ENCODE data around the gene ZNF579. TPM values are rescaled to one million over a fixed set of nuclear protein-coding genes. Genes with fewer than 3 reads are reported as not detected.
A peak's percentile ranks its signal among the peaks of the same experiment; 100 is the strongest.

ZNF579 gene
- polyA plus RNA-seq, 2 of the 4 experiments (the other 2 are of a cell fraction): 6.5 to 16.2 TPM

GRCh38 chr19:55554302-55554701 is 26.3 kb downstream of the ZNF579 start:
- H3K4me1 ChIP-seq: peaks cover 31% of the 10 kb centered on the region
- ATAC-seq: no peak
- no peak for FAIRE-seq
- TF ChIP-seq ZFP36 (IDR thresholded peaks at IDR 0.05; ENCODE audit: borderline replicate concordance, partially characterized antibody): peak; percentile 54
- TF ChIP-seq FOSL2 (IDR thresholded peaks at IDR 0.05): no peak
- no peak for TF ChIP-seq FOSL2 (CRISPR knock-in tag; IDR thresholded peaks at IDR 0.05)
- H3K9me3 ChIP-seq: no peaks in the 10 kb centered on the region
- POLR2A ChIA-PET: no interaction called here
- DNase-seq (ENCODE audit: low read depth in 1 of 2, low spot score in 1 of 2): no peak
- H3K4me2 ChIP-seq: no peak overlapping the region
- no peak overlapping the region for H3K27ac ChIP-seq
- WGBS (ENCODE audit: missing lambda C conversion rate): 95% methylated on average over 9 of the region's 9 CpGs
- no peak overlapping the region for H3K4me3 ChIP-seq
- CTCF ChIA-PET: interaction anchor here (1.2 to 2.7 kb wide), 5 partner anchors 11 to 52 kb away, joined by 3 to 10 read pairs (median 5); partner anchors contain the start of gene ZNF865

DNA sequence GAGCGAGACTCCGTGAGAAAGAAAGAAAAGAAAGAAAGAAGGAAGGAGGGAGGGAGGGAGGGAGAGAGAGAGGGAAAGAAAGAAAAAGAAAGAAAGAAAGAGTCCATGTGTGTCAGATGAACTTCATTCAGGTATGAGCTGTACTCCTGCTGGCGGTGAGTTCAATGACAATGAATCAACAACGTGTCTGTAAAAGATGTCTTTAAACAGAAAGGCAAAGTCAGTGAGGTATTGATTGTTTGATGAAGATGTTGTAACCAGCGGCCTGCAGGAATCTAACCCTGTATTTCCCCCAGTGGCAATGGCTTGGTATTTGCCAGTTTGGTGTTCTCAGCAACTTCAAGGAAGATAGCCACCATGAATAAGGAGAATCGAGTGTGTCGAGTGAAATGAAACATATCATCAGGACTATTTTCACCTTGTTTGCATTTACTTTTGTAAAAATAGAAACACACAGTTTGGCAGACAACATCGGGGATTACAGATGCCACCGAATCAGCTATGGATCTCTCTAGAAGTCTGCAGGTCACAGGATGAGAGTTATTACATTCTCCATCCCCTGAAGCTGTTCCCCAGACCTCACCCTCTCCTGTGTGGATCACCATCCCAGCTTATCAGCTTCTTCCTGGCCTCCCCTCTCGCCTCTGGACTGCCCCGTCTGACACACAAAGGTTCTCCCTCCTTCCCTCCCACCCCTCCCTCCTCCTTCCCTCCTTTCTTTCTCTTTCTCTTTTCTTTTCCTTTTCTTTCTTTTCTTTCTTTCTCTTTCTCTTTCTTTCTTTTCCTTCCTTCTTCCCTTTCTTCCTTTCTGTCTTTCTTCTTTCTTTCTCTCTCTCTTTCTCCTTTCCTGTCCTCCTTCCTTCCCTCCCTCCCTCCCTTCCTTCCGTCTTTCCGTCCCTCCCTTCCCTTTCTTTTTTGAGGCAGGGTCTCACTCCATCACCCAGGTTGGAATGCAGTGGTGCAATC is 27.1 kb downstream of the ZNF579 start:
- TF ChIP-seq, protein P1, sequence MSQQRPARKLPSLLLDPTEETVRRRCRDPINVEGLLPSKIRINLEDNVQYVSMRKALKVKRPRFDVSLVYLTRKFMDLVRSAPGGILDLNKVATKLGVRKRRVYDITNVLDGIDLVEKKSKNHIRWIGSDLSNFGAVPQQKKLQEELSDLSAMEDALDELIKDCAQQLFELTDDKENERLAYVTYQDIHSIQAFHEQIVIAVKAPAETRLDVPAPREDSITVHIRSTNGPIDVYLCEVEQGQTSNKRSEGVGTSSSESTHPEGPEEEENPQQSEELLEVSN (IDR thresholded peaks at IDR 0.05; ENCODE audit: borderline replicate concordance, low read depth): no peak
- TF ChIP-seq RCOR1 (IDR thresholded peaks at IDR 0.05; ENCODE audit: low read depth, low read length) (no peak), CHD4 (IDR thresholded peaks at IDR 0.05; ENCODE audit: borderline replicate concordance) (no peak), FOXS1 (CRISPR knock-in tag; IDR thresholded peaks at IDR 0.05) (no peak), JUNB (IDR thresholded peaks at IDR 0.05) (no peak), KDM5A (IDR thresholded peaks at IDR 0.05) (no peak), HOXA7 (CRISPR knock-in tag; IDR thresholded peaks at IDR 0.05) (no peak), TP53 (CRISPR knock-in tag; IDR thresholded peaks at IDR 0.05) (no peak), SREBF2 (IDR thresholded peaks at IDR 0.05) (no peak), ZNF302 (CRISPR knock-in tag; IDR thresholded peaks at IDR 0.05) (no peak), KDM1A (IDR thresholded peaks at IDR 0.05; ENCODE audit: low read depth) (no peak), NPAS2 (CRISPR knock-in tag; IDR thresholded peaks at IDR 0.05; ENCODE audit: borderline replicate concordance) (no peak), HOXB13 (CRISPR knock-in tag; IDR thresholded peaks at IDR 0.05; ENCODE audit: low read depth) (no peak), CEBPB (IDR thresholded peaks at IDR 0.05) (no peak), ESRRA (IDR thresholded peaks at IDR 0.05; ENCODE audit: borderline replicate concordance, low read length) (no peak)
- POLR2A ChIA-PET: no interaction called here
- Histone ChIP-seq H3K9me3 (no peaks in the 10 kb centered on the region), H3K4me2 (peak overlapping the region; percentile 43), H3K4me1 (peaks cover 38% of the 10 kb centered on the region), H3K27ac (peak overlapping the region; percentile 17 to 65; a peak in 4 of 6 replicates), H3K4me3 (no peak overlapping the region)
- no peak for ATAC-seq
- WGBS (ENCODE audit: missing lambda C conversion rate): 59% methylated on average over 13 of the region's 13 CpGs
- CTCF ChIA-PET: interaction anchor here (0.6 to 4.4 kb wide), 10 partner anchors 12 to 75 kb away, joined by 3 to 24 read pairs (median 4); partner anchors contain the start of genes ZNF579 and ZNF865
- no peak for DNase-seq (ENCODE audit: low read depth in 1 of 2, low spot score in 1 of 2)
- FAIRE-seq: no peak

DNA sequence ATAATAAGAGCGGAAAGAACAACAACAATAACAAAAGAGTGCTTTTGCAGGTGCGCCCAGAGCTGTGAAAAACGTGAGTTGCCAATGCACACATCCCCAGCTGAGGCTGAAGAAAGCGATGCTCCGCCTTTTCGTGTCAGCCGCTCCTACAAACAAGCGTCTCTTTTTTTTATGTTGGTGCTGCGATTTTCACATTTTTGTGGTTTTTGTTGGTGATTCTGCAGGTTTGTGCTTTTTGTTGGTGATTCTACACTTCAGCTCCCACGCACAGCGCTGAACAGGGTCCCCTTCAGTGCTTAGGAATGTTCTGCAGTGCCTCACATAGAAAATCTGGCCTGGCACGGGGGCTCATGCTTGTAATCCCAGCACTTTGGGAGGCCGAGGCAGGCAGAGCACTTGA is 28.0 kb downstream of the ZNF579 start:
- FAIRE-seq (no peak), ATAC-seq (no peak), DNase-seq (ENCODE audit: low read depth in 1 of 2, low spot score in 1 of 2) (no peak)
- Histone ChIP-seq H3K9me3 (no peaks in the 10 kb centered on the region), H3K4me2 (no peak overlapping the region; the same call in 2 of the 3 replicates), H3K4me3 (no peak overlapping the region), H3K4me1 (peaks cover 47% of the 10 kb centered on the region), H3K27ac (peak overlapping the region in 1 of 2 experiments; percentile 65; a peak in 2 of 6 replicates)
- no peak for TF ChIP-seq FOSL2 (IDR thresholded peaks at IDR 0.05)
- TF ChIP-seq FOSL2 (CRISPR knock-in tag; IDR thresholded peaks at IDR 0.05): no peak
- no peak for TF ChIP-seq HEYL (CRISPR knock-in tag; IDR thresholded peaks at IDR 0.05)
- TF ChIP-seq FOSB (CRISPR knock-in tag; IDR thresholded peaks at IDR 0.05): no peak
- no peak for TF ChIP-seq GATA3 (IDR thresholded peaks at IDR 0.05; ENCODE audit: borderline replicate concordance)
- no peak for TF ChIP-seq EHF (CRISPR knock-in tag; IDR thresholded peaks at IDR 0.05)
- no peak for TF ChIP-seq NFE2L2 (conservative IDR thresholded peaks at IDR 0.05; ENCODE audit: low read length)
- no peak for TF ChIP-seq RFX5 (IDR thresholded peaks at IDR 0.05)
- TF ChIP-seq HDAC2 (IDR thresholded peaks at IDR 0.05): no peak
- no peak for TF ChIP-seq FOXS1 (CRISPR knock-in tag; IDR thresholded peaks at IDR 0.05)
- TF ChIP-seq TFCP2L1 (CRISPR knock-in tag; IDR thresholded peaks at IDR 0.05): no peak
- TF ChIP-seq HOXA7 (CRISPR knock-in tag; IDR thresholded peaks at IDR 0.05): no peak
- TF ChIP-seq, protein P2, sequence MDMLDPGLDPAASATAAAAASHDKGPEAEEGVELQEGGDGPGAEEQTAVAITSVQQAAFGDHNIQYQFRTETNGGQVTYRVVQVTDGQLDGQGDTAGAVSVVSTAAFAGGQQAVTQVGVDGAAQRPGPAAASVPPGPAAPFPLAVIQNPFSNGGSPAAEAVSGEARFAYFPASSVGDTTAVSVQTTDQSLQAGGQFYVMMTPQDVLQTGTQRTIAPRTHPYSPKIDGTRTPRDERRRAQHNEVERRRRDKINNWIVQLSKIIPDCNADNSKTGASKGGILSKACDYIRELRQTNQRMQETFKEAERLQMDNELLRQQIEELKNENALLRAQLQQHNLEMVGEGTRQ (IDR thresholded peaks at IDR 0.05): no peak
- no peak for TF ChIP-seq CBX8 (IDR thresholded peaks at IDR 0.05)
- TF ChIP-seq PHF8 (IDR thresholded peaks at IDR 0.05; ENCODE audit: borderline replicate concordance, low read depth): no peak
- TF ChIP-seq HMGXB4 (CRISPR knock-in tag; IDR thresholded peaks at IDR 0.05; ENCODE audit: borderline replicate concordance): no peak
- no peak for TF ChIP-seq SMC3 (IDR thresholded peaks at IDR 0.05)
- ChIA-PET POLR2A (no interaction called here), CTCF (interaction anchor here (1.0 to 7.6 kb wide), 9 partner anchors 8 to 85 kb away, joined by 3 to 43 read pairs (median 8); partner anchors contain the start of genes ZNF579 and ZNF865)
- WGBS (ENCODE audit: missing lambda C conversion rate): 82% methylated on average over 13 of the region's 13 CpGs

Data from A549 (cell line).